ENCODE results near the gene GNA12. TPM values are rescaled to one million over a fixed set of nuclear protein-coding genes. Genes with fewer than 3 reads are reported as not detected.
A peak's percentile ranks its signal among the peaks of the same experiment; 100 is the strongest.

The GNA12 gene
- total RNA-seq, 4 donors from 2014 or later = 17.9 to 33.3 (median 21.7) TPM

DNA sequence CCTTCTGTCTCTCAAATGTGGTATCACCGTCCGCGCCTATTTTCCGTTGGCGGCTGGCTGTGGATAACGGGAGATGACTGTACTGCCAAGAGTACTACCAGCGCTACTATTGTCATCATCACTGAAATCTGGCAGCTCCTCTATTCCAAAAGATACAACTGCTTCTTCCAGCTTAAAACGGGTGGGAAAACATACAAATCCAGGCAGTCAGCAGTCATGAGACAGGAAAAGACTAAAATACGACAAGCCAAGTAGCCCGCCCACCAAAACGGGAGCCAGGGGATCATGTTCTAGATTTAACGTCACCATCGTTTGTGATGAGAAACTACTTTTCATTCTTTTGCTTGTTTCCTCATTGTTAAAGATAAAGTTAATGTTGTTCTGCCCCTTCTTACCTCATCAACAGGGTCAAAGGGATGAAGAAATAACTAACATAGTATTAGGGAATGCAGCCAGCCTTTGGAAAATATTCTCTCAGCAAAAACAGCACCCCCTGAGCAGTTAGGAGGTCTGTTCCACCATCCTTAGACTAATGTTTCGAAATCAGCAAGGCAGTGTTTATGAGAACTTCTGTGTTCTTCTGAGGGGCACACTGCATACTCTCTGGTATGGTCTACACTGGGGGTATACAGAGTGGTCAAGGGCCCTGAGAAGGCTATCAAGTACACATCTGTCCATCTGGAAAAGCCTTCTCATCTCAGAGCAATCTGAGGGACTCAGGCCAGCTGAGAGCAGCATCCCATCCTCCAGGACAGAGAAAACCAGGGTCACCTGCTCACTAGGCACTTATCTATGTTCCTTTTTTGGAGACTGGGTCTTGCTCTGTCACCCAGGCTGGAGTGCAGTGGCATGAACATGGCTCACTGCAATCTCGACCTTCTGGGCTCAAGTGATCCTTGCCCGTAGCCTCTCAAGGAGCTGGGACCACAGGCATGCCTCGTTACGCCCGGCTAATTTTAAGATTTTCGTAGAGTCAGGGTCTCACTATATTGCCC, 47.5 kb downstream of the GNA12 start:
- intact Hi-C loops (cut with DNase I) = no loop called here
- H3K4me3 ChIP-seq (replicated peaks in 1 of 3) = no peak overlapping the region
- no peaks in the 10 kb centered on the region for H3K9me3 ChIP-seq
- no peaks in the 10 kb centered on the region for H3K27me3 ChIP-seq
- peaks cover 11 to 17% of the 10 kb centered on the region in 2 donors for H3K4me1 ChIP-seq
- H3K36me3 ChIP-seq = peaks cover 0 to 8% of the 10 kb centered on the region in 2 donors
- 56 to 61% methylated on average over 20 of the region's 20 CpGs for WGBS, 2 donors
- TF ChIP-seq POLR2A (IDR thresholded peaks at IDR 0.05) = no peak
- TF ChIP-seq, protein P1, sequence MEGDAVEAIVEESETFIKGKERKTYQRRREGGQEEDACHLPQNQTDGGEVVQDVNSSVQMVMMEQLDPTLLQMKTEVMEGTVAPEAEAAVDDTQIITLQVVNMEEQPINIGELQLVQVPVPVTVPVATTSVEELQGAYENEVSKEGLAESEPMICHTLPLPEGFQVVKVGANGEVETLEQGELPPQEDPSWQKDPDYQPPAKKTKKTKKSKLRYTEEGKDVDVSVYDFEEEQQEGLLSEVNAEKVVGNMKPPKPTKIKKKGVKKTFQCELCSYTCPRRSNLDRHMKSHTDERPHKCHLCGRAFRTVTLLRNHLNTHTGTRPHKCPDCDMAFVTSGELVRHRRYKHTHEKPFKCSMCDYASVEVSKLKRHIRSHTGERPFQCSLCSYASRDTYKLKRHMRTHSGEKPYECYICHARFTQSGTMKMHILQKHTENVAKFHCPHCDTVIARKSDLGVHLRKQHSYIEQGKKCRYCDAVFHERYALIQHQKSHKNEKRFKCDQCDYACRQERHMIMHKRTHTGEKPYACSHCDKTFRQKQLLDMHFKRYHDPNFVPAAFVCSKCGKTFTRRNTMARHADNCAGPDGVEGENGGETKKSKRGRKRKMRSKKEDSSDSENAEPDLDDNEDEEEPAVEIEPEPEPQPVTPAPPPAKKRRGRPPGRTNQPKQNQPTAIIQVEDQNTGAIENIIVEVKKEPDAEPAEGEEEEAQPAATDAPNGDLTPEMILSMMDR (IDR thresholded peaks at IDR 0.05) = no peak
- peak; percentile 61 to 65 for DNase-seq
- peak overlapping the region; percentile 57 to 62 (median 60) for H3K27ac ChIP-seq

DNA sequence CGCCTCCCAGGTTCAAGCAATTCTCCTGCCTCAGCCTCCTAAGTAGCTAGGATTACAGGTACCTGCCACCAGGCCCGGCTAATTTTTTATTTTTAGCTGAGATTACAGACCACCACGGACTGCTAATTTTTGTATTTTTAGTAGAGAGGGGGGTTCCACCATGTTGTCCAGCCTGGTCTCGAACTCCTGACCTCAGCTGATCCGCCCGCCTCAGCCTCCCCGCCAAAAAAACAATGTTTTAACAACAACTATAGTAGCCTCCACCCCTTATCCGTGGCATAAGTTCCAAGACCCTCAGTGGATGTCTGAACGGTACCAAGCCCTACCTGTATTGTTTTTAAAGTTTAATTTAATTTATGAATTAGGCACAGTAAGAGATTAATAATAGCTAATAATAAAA, 48.2 kb downstream of the GNA12 start:
- no peak for TF ChIP-seq POLR2A (IDR thresholded peaks at IDR 0.05)
- TF ChIP-seq, protein P1 (IDR thresholded peaks at IDR 0.05) = no peak
- Histone ChIP-seq H3K4me3 (replicated peaks in 1 of 3) (no peak overlapping the region), H3K27ac (peak overlapping the region; percentile 1 to 62 (median 60)), H3K4me1 (peaks cover 5 to 10% of the 10 kb centered on the region in 2 donors), H3K9me3 (no peaks in the 10 kb centered on the region), H3K36me3 (peaks cover 0 to 9% of the 10 kb centered on the region in 2 donors), H3K27me3 (no peaks in the 10 kb centered on the region)
- intact Hi-C loops (cut with DNase I) = no loop called here
- no peak for DNase-seq
- 78 to 87% methylated on average over 9 of the region's 9 CpGs for WGBS, 2 donors

DNA sequence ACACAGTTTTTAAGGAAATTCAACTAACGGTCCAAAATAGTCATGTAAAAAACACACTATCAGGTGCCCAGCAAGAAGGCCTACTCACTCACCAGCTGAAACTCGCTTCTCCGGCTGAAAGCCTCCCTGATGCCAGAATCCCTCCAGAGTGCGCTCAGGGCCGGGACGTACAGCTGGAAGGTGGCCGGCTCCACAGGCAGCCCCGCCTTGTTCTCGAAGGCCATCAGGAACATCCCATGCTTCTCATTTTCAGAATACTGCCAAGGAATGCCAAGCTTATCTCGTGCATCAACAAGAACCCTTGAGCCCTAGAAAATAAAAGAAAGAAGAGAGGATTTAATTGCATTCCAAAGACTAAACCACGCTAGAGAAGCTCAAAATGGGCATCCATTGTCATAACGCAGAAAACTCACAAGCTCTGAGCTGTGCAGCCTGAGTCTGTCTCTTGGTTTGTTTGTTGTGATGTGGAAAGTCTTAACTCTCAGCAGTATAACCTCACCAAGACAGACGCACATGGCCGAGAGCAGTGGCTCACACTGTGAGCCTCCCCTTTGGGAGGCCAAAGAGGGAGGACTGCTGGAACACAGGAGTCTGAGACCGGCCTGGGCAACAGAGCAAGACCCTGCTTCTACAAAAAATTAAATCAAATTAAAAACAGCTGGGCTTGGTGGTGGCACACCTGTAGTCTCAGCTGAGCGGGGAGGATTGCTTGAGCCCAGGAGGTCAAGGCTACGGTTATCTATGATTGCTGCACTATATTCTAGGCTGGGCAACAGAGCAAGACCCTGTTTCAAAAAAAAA, 49.1 kb downstream of the GNA12 start:
- no peak overlapping the region for H3K27ac ChIP-seq
- intact Hi-C loops (cut with DNase I) = no loop called here
- TF ChIP-seq, protein P1 (IDR thresholded peaks at IDR 0.05) = no peak
- TF ChIP-seq POLR2A (IDR thresholded peaks at IDR 0.05) = no peak
- H3K9me3 ChIP-seq = no peaks in the 10 kb centered on the region
- H3K27me3 ChIP-seq = no peaks in the 10 kb centered on the region
- H3K4me1 ChIP-seq = peaks cover 5 to 9% of the 10 kb centered on the region in 2 donors
- H3K4me3 ChIP-seq (replicated peaks in 1 of 3) = no peak overlapping the region
- peaks cover 0 to 9% of the 10 kb centered on the region in 2 donors for H3K36me3 ChIP-seq
- WGBS, 2 donors = 86 to 89% methylated on average over 17 of the region's 17 CpGs
- no peak for DNase-seq

DNA sequence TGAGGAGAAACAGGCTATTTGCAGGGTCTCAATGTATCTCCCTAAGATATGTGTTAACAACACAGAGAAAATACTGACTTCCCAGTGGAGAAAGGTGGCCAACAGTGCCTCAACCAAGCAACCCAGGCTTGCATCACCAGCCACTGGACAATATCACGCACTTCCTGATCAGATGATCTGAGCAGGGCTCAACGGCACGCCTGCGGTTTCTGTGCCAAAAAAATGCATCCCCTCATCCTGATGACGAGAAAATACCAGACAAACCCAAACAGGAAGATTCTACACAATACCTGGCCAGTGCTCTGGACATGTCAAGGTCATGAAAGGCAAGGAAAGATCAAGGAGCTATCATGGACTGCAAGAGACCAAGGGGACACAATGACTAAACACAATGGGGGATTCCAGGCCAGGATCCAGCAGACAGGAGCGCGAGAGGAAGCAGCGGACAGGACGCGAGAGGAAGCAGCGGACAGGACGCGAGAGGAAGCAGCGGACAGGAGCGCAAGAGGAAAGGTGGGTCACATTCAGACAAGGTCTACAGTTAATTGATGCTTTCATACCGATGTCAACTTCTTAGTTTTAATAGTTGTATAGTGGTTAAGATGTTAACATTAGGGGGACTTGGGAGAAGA, 51.1 kb downstream of the GNA12 start:
- no peak for DNase-seq
- Histone ChIP-seq H3K27me3 (no peaks in the 10 kb centered on the region), H3K9me3 (no peaks in the 10 kb centered on the region), H3K4me1 (peaks cover 5 to 9% of the 10 kb centered on the region in 2 donors), H3K27ac (no peak overlapping the region), H3K36me3 (peaks cover 0 to 9% of the 10 kb centered on the region in 2 donors), H3K4me3 (replicated peaks in 1 of 3) (no peak overlapping the region)
- intact Hi-C loops (cut with DNase I) = no loop called here
- no peak for TF ChIP-seq POLR2A (IDR thresholded peaks at IDR 0.05)
- TF ChIP-seq, protein P1 (IDR thresholded peaks at IDR 0.05) = no peak
- WGBS, 2 donors = 87 to 88% methylated on average over 16 of the region's 16 CpGs

All from thyroid gland (tissue), 4 donors.